Heart left ventricle (tissue), 16 donors: ENCODE results near the gene TTC12. TPM values are rescaled to one million over a fixed set of nuclear protein-coding genes. Genes with fewer than 3 reads are reported as not detected.

Source experiments
- ATAC-seq, 4 donors: fragments of 200-7000 bp; cut with Tn5 transposase; one replicate each; pipeline ENCODE4 v1.9.1; 2020 to 2022; ENCODE audit warnings: moderate library complexity in 4 of 4, mild to moderate bottlenecking in 3 of 4, moderate number of reproducible peaks in 1 of 4
- DNase-seq, 5 donors: peaks; one replicate each; pipeline ENCODE4 v3.0.0-alpha.2; 2020
- H3K27ac ChIP-seq, 12 donors: fragments of 200-600 bp; sonication (generic) in 4 of 12; one replicate each; pipeline versions ENCODE4 v1.5.0 to v1.8.0; 2016 to 2022; ENCODE audit warnings: mild to moderate bottlenecking in 2 of 12
- H3K27me3 ChIP-seq, 9 donors: fragments of 200-600 bp; sonication (generic) in 2 of 9; one replicate each; pipeline versions ENCODE4 v1.5.1 to v1.8.0; 2016 to 2022; ENCODE audit warnings: mild to moderate bottlenecking in 3 of 9
- H3K36me3 ChIP-seq, 9 donors: fragments of 200-600 bp; sonication (generic) in 2 of 9; one replicate each; pipeline versions ENCODE4 v1.5.0 to v1.8.0; 2018 to 2022; ENCODE audit warnings: mild to moderate bottlenecking in 2 of 9
- H3K4me1 ChIP-seq, 12 donors: fragments of 200-600 bp; sonication (generic) in 4 of 12; one replicate each; pipeline versions ENCODE4 v1.5.0 to v1.8.0; 2016 to 2022; ENCODE audit warnings: mild to moderate bottlenecking in 3 of 12
- H3K4me3 ChIP-seq, 12 donors: fragments of 200-600 bp; sonication (generic) in 4 of 12; one replicate each; pipeline versions ENCODE4 v1.5.0 to v1.8.0; 2017 to 2022; ENCODE audit warnings: mild to moderate bottlenecking in 9 of 12, moderate library complexity in 4 of 12
- H3K9me3 ChIP-seq, 12 donors: fragments of 200-600 bp; sonication (generic) in 4 of 12; one replicate each; pipeline versions ENCODE4 v1.5.0 to v1.8.0; 2016 to 2022; ENCODE audit warnings: mild to moderate bottlenecking in 1 of 12
- CTCF ChIP-seq, 12 donors: fragments of 200-600 bp; sonication (generic) in 4 of 12; IDR thresholded peaks; one replicate each; pipeline versions ENCODE4 v1.5.0 to v1.8.0; 2018 to 2022; ENCODE audit warnings: antibody characterized with exemption in 12 of 12, mild to moderate bottlenecking in 5 of 12
- POLR2A ChIP-seq, 2 donors: fragments of 450-650 bp; IDR thresholded peaks; one replicate each; pipeline ENCODE4 v1.6.1; 2017; ENCODE audit warnings: antibody characterized with exemption in 2 of 2, mild to moderate bottlenecking in 2 of 2, moderate library complexity in 2 of 2
- WGBS, 4 donors: extraction: QIAGEN DNeasy Blood & Tissue Kit in 2 of 4; methylation state at CpG; one replicate each; pipeline versions ENCODE4 v1.1.5 to v1.1.7; 2013 to 2018; 5-methylcytosine and 5-hydroxymethylcytosine counted together
- intact Hi-C, 10 donors: fragments of 100-400 bp; cut with DNase I; formaldehyde crosslinking; loops; one replicate each; pipeline versions ENCODE4 v1.11.1 to v1.14.2; 2022
- polyA plus RNA-seq, 2 donors: library from polyadenylated mRNA; stranded (reverse); fragments of 200-250 nt; gene quantifications; one replicate each; pipeline ENCODE4 v1.2.3, GENCODE V29; 2013
- total RNA-seq, 9 donors: library from RNA; depleted of rRNA in 2 of 9; stranded (reverse); fragments of >200 nt in 2 of 9; fragmentation: NEBNext Ultra II Directional in 3 of 9; extraction: Animal tissue kit (Norgen Biotek cat#: 25700) in 3 of 9; gene quantifications; one replicate each; pipeline versions ENCODE4 v1.1.0 to v1.2.4, GENCODE V29; 2016 to 2023
- donor health status: ischemic (EF 13 %, LVEDD 7.1; RV severe dilation, severe dysfunction).
- donor health status: healthy with polysubstance abuse.
- donor health status: DM: no; HTN: yes; CAD: no.
- donor health status: DM: no; HTN: no; CAD: no.
- donor health status: ischemic (EF 25% LVEDD 6.9; RV normal size, moderate dysfunction).
- donor health status: ischemic (EF 25% LVEDD 5.7; RV mildly dilated, moderate dysfunction).
- donor health status: healthy.
- donor health status: DM: yes; HTN: yes; CAD: no.
- donor health status: ischemic (EF 35%, LVEDD 5.7; RV mildly dilated, moderate dysfunction).
- donor health status: nonischemic (EF 11% LVEDD 7.7; RV severe dilation, severe dysfunction).
- donor health status: DM: yes; HTN: yes; CAD: no.
- donor health status: PGD.
- donor health status: ischemic (EF 29% LVEDD 5.4; RV normal size, mild dysfunction).
- donor health status: nonischemic (EF 23%, LVEDD 6.1; RV moderate dilation, normal function).

TTC12 gene
- total and polyA plus RNA-seq, 11 donors: 2.7 to 11.9 (median 6.9) TPM

- Histone ChIP-seq H3K27ac (no peak overlapping the region), H3K9me3 (no peaks in the 10 kb centered on the region), H3K27me3 (no peaks in the 10 kb centered on the region), H3K4me3 (no peak overlapping the region), H3K4me1 (no peaks in the 10 kb centered on the region), H3K36me3 (peaks cover 0 to 13% (median 0%) of the 10 kb centered on the region in 9 donors)
- DNase-seq (no peak), ATAC-seq (no peak)
- 76 to 85% (median 79%) methylated on average over 7 of the region's 7 CpGs for WGBS, 4 donors
- intact Hi-C loops: loop anchor here in 2 of 10 donors (10.0 kb wide), 1 partner anchor 311 kb away; the partner anchor contains the start of gene NCAM1 (in 2 of the 2)
- TF ChIP-seq POLR2A (IDR thresholded peaks at IDR 0.05) (no peak), CTCF (IDR thresholded peaks at IDR 0.05) (no peak)
Measured at GRCh38 chr11:113275602-113276001, 38.8 kb upstream of the TTC12 start.

GRCh38 chr11:113276466-113276865 lies 37.9 kb upstream of the TTC12 start:
- H3K4me3 ChIP-seq: no peak overlapping the region
- no peak for TF ChIP-seq CTCF (IDR thresholded peaks at IDR 0.05)
- no peak for TF ChIP-seq POLR2A (IDR thresholded peaks at IDR 0.05)
- H3K36me3 ChIP-seq: peaks cover 0 to 13% (median 0%) of the 10 kb centered on the region in 9 donors
- H3K9me3 ChIP-seq: no peaks in the 10 kb centered on the region
- no peak for DNase-seq
- no peaks in the 10 kb centered on the region for H3K27me3 ChIP-seq
- ATAC-seq: no peak
- no peaks in the 10 kb centered on the region for H3K4me1 ChIP-seq
- WGBS, 4 donors: 64 to 73% (median 70%) methylated on average over 2 of the region's 2 CpGs
- no peak overlapping the region for H3K27ac ChIP-seq
- intact Hi-C loops: loop anchor here in 2 of 10 donors (10.0 kb wide), 1 partner anchor 312 kb away; the partner anchor contains the start of gene NCAM1 (in 2 of the 2)

- H3K27ac ChIP-seq: no peak overlapping the region
- 96 to 98% (median 96%) methylated on average over 5 of the region's 5 CpGs for WGBS, 4 donors
- ATAC-seq (no peak), DNase-seq (no peak)
- H3K9me3 ChIP-seq: no peaks in the 10 kb centered on the region
- no peak overlapping the region for H3K4me3 ChIP-seq
- no peaks in the 10 kb centered on the region for H3K27me3 ChIP-seq
- TF ChIP-seq CTCF (IDR thresholded peaks at IDR 0.05) (no peak), POLR2A (IDR thresholded peaks at IDR 0.05) (no peak)
- peaks cover 0 to 13% (median 0%) of the 10 kb centered on the region in 9 donors for H3K36me3 ChIP-seq
- intact Hi-C loops: loop anchor here in 2 of 10 donors (10.0 kb wide), 1 partner anchor 313 kb away; the partner anchor contains the start of gene NCAM1 (in 2 of the 2)
- no peaks in the 10 kb centered on the region for H3K4me1 ChIP-seq
Measured at GRCh38 chr11:113277907-113278306, 36.5 kb upstream of the TTC12 start.

- H3K4me3 ChIP-seq: no peak overlapping the region
Measured at GRCh38 chr11:113278481-113278880, 35.9 kb upstream of the TTC12 start.

More at GRCh38 chr11:113278481-113278880, 35.9 kb upstream of the TTC12 start:
- DNase-seq (no peak), ATAC-seq (no peak)
- no peaks in the 10 kb centered on the region for H3K4me1 ChIP-seq
- H3K27me3 ChIP-seq: no peaks in the 10 kb centered on the region
- no peak overlapping the region for H3K27ac ChIP-seq
- intact Hi-C loops: loop anchor here in 2 of 10 donors (10.0 kb wide), 1 partner anchor 314 kb away; the partner anchor contains the start of gene NCAM1 (in 2 of the 2)
- H3K9me3 ChIP-seq: no peaks in the 10 kb centered on the region
- H3K36me3 ChIP-seq: peaks cover 0 to 13% (median 0%) of the 10 kb centered on the region in 9 donors
- TF ChIP-seq POLR2A (IDR thresholded peaks at IDR 0.05): no peak
- TF ChIP-seq CTCF (IDR thresholded peaks at IDR 0.05): no peak
- 78 to 87% (median 82%) methylated on average over 9 of the region's 9 CpGs for WGBS, 4 donors
